HG03439 (cell line): Measurements from ENCODE around the gene FAM110C.

ENCODE experiments used
- ATAC-seq: cut with Tn5 transposase; IDR thresholded peaks from one replicate; pipeline ENCODE4 v1.9.1; 2021; ENCODE audit warnings: mild to moderate bottlenecking, moderate library complexity; ENCODE audit not compliant: unreplicated experiment

The FAM110C gene

DNA sequence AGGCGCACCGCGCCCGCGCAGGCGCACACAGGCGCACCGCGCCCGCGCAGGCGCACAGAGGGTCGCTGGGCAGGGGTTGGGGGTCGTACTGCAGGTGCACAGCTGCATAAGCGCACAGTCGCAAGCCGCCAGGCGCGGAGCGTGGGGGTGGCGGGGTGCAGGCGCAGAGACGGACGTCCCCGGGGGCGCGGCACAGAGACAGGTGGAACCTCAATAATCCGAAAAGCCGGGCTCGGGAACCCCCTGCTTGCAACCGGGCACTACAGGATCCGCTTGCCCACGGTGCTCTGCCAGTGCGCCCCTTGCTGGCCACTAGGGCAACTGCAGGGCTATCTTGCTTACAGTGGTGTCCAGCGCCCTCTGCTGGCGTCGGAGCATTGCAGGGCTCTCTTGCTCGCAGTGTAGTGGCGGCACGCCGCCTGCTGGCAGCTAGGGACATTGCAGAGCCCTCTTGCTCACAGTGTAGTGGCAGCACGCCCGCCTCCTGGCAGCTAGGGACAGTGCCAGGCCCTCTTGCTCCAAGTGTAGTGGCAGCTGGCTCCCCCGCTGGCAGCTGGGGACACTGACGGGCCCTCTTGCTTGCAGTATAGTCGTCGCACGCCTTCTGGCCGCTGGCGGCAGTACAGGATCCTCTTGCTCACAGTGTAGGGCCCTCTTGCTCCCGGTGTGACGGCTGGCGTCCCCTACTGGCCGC lies 34.9 kb downstream of the FAM110C start:
- ATAC-seq, result no peak

DNA sequence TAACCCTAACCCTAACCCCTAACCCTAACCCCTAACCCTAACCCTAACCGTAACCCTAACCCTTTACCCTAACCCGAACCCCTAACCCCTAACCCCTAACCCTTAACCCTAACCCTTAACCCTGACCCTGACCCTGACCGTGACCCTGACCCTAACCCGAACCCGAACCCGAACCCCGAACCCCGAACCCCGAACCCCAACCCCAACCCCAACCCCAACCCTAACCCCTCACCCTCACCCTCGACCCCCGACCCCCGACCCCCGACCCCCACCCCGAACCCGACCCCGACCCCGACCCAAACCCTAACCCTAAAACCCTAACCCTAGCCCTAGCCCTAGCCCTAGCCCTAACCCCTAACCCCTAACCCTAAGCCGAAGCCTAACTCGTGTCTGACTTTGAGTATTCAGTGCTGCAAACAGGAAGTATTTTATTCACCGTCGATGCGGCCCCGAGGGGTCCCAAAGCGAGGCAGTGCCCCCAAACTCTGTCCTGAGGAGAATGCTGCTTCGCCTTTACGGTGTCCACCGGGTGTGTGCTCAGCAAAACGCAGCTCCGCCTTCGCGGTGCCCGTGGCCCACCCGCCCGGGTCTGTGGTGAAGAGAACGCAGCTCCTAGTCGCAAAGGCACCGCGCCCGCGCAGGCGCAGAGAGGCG lies 36.0 kb downstream of the FAM110C start:
- no peak for ATAC-seq
